Kidney (tissue), 14 donors: ENCODE data around the gene TAF13. TPM values are rescaled to one million over a fixed set of nuclear protein-coding genes. Genes with fewer than 3 reads are reported as not detected.

Experiments
- DNase-seq, 5 donors: peaks; one replicate each; pipeline ENCODE4 v3.0.0-alpha.2; 2013 to 2020
- FAIRE-seq: peaks from 2 replicates; lab custom pipeline; 2012; peaks lifted over from hg19 to GRCh38; lab: Jason Lieb, UNC
- H3K27ac ChIP-seq, 2 donors: one replicate each; pipeline ENCODE4 v1.7.0; 2013; ENCODE audit warnings: low read depth in 2 of 2, low read length in 2 of 2, inconsistent platforms in 1 of 2
- H3K27me3 ChIP-seq: one replicate; pipeline ENCODE4 v1.7.1; 2013; ENCODE audit warnings: low read length, inconsistent platforms; ENCODE audit not compliant: control insufficient read depth, insufficient read depth
- H3K36me3 ChIP-seq, 3 donors: one replicate each; pipeline versions ENCODE4 v1.7.0 to v1.7.1; 2013; ENCODE audit warnings: low read length in 3 of 3, control low read depth in 1 of 3, inconsistent platforms in 1 of 3; ENCODE audit not compliant: insufficient read depth in 3 of 3, control insufficient read depth in 2 of 3
- H3K4me1 ChIP-seq, 3 donors: one replicate each; pipeline versions ENCODE4 v1.7.0 to v1.7.1; 2013; ENCODE audit warnings: low read length in 3 of 3, inconsistent platforms in 1 of 3, low read depth in 1 of 3; ENCODE audit not compliant: control insufficient read depth in 2 of 3, insufficient read depth in 2 of 3
- H3K4me3 ChIP-seq, 3 donors: one replicate each; pipeline versions ENCODE4 v1.7.0 to v1.8.1; 2013; ENCODE audit warnings: low read length in 3 of 3, control low read depth in 1 of 3, inconsistent platforms in 1 of 3
- H3K9ac ChIP-seq, 3 donors: one replicate each; pipeline versions ENCODE4 v1.7.0 to v1.7.1; 2013; ENCODE audit warnings: low read length in 3 of 3, control low read depth in 1 of 3, inconsistent platforms in 1 of 3
- H3K9me3 ChIP-seq, 3 donors: one replicate each; pipeline versions ENCODE4 v1.7.0 to v1.7.1; 2013; ENCODE audit warnings: low read length in 3 of 3, control low read depth in 1 of 3, inconsistent platforms in 1 of 3; ENCODE audit not compliant: control insufficient read depth in 2 of 3, insufficient read depth in 1 of 3
- intact Hi-C: fragments of 100-400 bp; cut with DNase I; formaldehyde crosslinking; loops from one replicate; pipeline ENCODE4 v1.11.1; 2022
- polyA plus RNA-seq: library from polyadenylated mRNA; stranded (reverse); fragments of 350-450 nt; fragmentation: Illumina TruSeq; extraction: RNeasy Lipid Tissue Mini Kit (QIAGEN cat#74804); gene quantifications from one replicate; pipeline ENCODE4 v1.2.3, GENCODE V29; 2014; ENCODE audit warnings: low read depth, low replicate concordance; ENCODE audit not compliant: insufficient read depth
- total RNA-seq: library from RNA; stranded (reverse); fragmentation: NEBNext Ultra II Directional; extraction: Animal tissue kit (Norgen Biotek cat#: 25700); gene quantifications from one replicate; pipeline ENCODE4 v1.2.1, GENCODE V29; 2021
- TF ChIP-seq, protein P1 (sequence below): IDR thresholded peaks from 3 replicates; pipeline ENCODE4 v1.5.1; 2012; ENCODE audit warnings: mild to moderate bottlenecking, moderate library complexity, borderline replicate concordance; ENCODE audit not compliant: insufficient read depth; ENCODE audit errors: extremely low read depth
- donor health status: control.
- donor health status: control.
- donor health status: control.
- donor health status: control.
- donor health status: control.
- donor health status: DM: yes; HTN: yes; CAD: no.
- donor health status: Normal renal cell carcinoma (clear cell type).

TAF13 gene
- total and polyA plus RNA-seq, 2 donors from 2014 or later, result 35.4 to 39.8 TPM

DNA sequence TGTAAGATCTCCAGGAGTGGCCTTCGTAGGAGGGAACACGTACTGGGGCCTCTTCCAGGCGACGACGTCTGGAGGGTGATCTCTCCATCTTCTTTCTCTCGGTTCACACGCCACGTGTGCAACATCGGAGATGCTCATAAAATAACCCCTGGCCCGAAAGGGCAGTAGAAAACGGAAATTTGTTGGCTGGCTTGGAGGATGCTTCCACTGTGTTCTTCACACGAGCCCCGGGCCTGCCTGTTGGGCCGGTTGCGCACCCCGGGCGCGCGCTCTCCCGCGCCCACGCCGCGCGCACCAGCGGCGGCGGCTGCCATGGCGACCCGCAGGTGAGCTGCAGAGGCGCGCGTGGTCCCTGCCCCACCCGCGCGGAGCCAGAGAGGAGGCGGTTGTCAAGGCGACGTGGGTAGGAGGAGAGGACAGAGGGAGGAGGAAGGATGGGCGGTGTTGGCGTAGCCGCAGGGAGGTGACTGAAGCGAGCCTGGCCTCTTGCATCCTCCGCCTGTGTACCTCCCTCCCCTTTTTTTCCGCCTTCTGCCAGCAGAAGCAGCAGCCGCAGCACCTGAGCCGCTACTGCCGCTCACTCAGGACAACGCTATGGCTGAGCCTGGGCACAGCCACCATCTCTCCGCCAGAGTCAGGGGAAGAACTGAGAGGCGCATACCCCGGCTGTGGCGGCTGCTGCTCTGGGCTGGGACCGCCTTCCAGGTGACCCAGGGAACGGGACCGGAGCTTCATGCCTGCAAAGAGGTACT lies 38.0 kb upstream of the TAF13 start, which contains the start of gene ELAPOR1:
TSS of gene ELAPOR1 (plus strand) at position 526 of the 752 bp plus-strand sequence. CDS start at position 595, 69 bp downstream.
- intact Hi-C loops, result no loop called here
- no peak within 1 kb of the TSS for H3K9ac ChIP-seq
- no peaks in the 10 kb centered on the region for H3K36me3 ChIP-seq
- no peak within 1 kb of the TSS for H3K27ac ChIP-seq
- peaks cover 0 to 13% (median 6%) of the 10 kb centered on the region in 3 donors for H3K4me1 ChIP-seq
- H3K9me3 ChIP-seq, result no peaks in the 10 kb centered on the region
- TF ChIP-seq, protein P1, sequence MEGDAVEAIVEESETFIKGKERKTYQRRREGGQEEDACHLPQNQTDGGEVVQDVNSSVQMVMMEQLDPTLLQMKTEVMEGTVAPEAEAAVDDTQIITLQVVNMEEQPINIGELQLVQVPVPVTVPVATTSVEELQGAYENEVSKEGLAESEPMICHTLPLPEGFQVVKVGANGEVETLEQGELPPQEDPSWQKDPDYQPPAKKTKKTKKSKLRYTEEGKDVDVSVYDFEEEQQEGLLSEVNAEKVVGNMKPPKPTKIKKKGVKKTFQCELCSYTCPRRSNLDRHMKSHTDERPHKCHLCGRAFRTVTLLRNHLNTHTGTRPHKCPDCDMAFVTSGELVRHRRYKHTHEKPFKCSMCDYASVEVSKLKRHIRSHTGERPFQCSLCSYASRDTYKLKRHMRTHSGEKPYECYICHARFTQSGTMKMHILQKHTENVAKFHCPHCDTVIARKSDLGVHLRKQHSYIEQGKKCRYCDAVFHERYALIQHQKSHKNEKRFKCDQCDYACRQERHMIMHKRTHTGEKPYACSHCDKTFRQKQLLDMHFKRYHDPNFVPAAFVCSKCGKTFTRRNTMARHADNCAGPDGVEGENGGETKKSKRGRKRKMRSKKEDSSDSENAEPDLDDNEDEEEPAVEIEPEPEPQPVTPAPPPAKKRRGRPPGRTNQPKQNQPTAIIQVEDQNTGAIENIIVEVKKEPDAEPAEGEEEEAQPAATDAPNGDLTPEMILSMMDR, result no peak
- DNase-seq, result peak; percentile 65 to 90 (median 76)
- peak within 1 kb of the TSS in 2 of 3 donors; percentile 22 to 32 for H3K4me3 ChIP-seq
- no peak for FAIRE-seq
- peaks cover 16% of the 10 kb centered on the region for H3K27me3 ChIP-seq

GRCh38 chr1:109112652-109113285 lies 37.0 kb upstream of the TAF13 start:
- no peak overlapping the region for H3K9ac ChIP-seq
- no peak overlapping the region for H3K27ac ChIP-seq
- no peak for FAIRE-seq
- peak overlapping the region in 2 of 3 donors; percentile 16 to 32 for H3K4me3 ChIP-seq
- TF ChIP-seq, protein P1, result peak; percentile 93
- no peaks in the 10 kb centered on the region for H3K36me3 ChIP-seq
- no peaks in the 10 kb centered on the region for H3K9me3 ChIP-seq
- intact Hi-C loops, result no loop called here
- H3K4me1 ChIP-seq, result peaks cover 0 to 13% (median 6%) of the 10 kb centered on the region in 3 donors
- H3K27me3 ChIP-seq, result peaks cover 16% of the 10 kb centered on the region
- DNase-seq, result peak; percentile 97 to 98 (median 98)

DNA sequence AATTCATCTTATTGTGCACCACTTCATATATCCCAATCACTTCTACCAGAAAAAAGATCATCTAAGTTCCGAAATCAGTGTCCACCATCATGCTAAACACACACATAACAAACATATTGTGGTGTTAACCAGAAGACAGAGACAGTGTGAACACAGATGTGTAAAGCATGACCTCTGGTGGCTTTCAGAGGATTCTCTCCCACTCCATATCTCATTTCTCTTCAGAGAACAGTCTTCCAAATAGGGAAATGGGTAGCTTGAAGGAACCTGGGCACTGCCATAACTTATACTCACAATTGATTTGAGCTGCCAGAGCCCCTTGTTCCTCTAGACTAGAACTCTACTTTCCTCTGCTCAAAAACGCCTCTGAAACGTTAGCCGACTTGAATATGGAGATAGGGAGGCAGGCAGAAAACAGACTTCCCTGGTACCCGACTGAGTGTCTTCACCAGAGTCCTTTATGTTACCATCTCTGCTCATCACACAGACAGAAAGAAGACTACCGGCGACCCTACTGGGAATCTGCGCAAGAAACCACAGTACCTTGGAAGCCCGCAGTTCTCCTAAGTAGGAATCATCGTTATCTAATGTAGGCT lies 36.4 kb upstream of the TAF13 start:
- no peak overlapping the region for H3K27ac ChIP-seq
- no peaks in the 10 kb centered on the region for H3K9me3 ChIP-seq
- H3K27me3 ChIP-seq, result peaks cover 16% of the 10 kb centered on the region
- H3K36me3 ChIP-seq, result no peaks in the 10 kb centered on the region
- no peak overlapping the region for H3K9ac ChIP-seq
- TF ChIP-seq, protein P1, result peak; percentile 1
- DNase-seq, result peak in 1 of 5 donors; percentile 30
- intact Hi-C loops, result no loop called here
- H3K4me1 ChIP-seq, result peaks cover 0 to 13% (median 6%) of the 10 kb centered on the region in 3 donors
- no peak for FAIRE-seq
- H3K4me3 ChIP-seq, result peak overlapping the region in 1 of 3 donors; percentile 32
